Mesodermal cell (in vitro differentiated cells): ENCODE results near the gene EXOC3. TPM values are rescaled to one million over a fixed set of nuclear protein-coding genes. Genes with fewer than 3 reads are reported as not detected.
"Not testable (repeated sequence)": the region's sequence is repeated elsewhere in the genome, so short reads cannot be mapped to it uniquely, and the experiment has no call there.

Experiments
- H3K27ac ChIP-seq: 2 replicates; pipeline ENCODE4 v1.7.0; 2013; ENCODE audit warnings: mild to moderate bottlenecking, low read depth, low read length, moderate library complexity; ENCODE audit not compliant: severe bottlenecking
- H3K36me3 ChIP-seq: 2 replicates; pipeline ENCODE4 v1.7.1; 2013; ENCODE audit warnings: mild to moderate bottlenecking, low read length, moderate library complexity; ENCODE audit not compliant: control insufficient read depth, insufficient read depth
- H3K4me1 ChIP-seq: one replicate; pipeline ENCODE4 v1.7.1; 2013; ENCODE audit warnings: mild to moderate bottlenecking, low read length; ENCODE audit not compliant: insufficient read depth, control insufficient read depth, poor library complexity, severe bottlenecking
- H3K4me3 ChIP-seq: 2 replicates; pipeline ENCODE4 v1.7.0; 2013; ENCODE audit warnings: low read length, control low read depth, mild to moderate bottlenecking; ENCODE audit not compliant: insufficient read depth, poor library complexity, severe bottlenecking; ENCODE audit errors: extremely low read depth
- H3K9me3 ChIP-seq: 2 replicates; pipeline ENCODE4 v1.7.1; 2013; ENCODE audit warnings: mild to moderate bottlenecking, low read length, moderate library complexity; ENCODE audit not compliant: control insufficient read depth
- WGBS, 2 experiments: methylation state at CpG; one replicate each; pipeline ENCODE4 v1.1.5; 2013; ENCODE audit warnings: missing lambda C conversion rate in 2 of 2; ENCODE audit not compliant: insufficient coverage in 2 of 2; 5-methylcytosine and 5-hydroxymethylcytosine counted together
- polyA plus RNA-seq, 2 experiments: library from polyadenylated mRNA; stranded (reverse); fragments of 50-300 nt; gene quantifications; one replicate each; pipeline ENCODE4 v1.2.3, GENCODE V29; 2013

Gene EXOC3
- 32.3 TPM for polyA plus RNA-seq (2013, experiment 1 of 2)
- polyA plus RNA-seq (2013, experiment 2 of 2): 29.0 TPM

DNA sequence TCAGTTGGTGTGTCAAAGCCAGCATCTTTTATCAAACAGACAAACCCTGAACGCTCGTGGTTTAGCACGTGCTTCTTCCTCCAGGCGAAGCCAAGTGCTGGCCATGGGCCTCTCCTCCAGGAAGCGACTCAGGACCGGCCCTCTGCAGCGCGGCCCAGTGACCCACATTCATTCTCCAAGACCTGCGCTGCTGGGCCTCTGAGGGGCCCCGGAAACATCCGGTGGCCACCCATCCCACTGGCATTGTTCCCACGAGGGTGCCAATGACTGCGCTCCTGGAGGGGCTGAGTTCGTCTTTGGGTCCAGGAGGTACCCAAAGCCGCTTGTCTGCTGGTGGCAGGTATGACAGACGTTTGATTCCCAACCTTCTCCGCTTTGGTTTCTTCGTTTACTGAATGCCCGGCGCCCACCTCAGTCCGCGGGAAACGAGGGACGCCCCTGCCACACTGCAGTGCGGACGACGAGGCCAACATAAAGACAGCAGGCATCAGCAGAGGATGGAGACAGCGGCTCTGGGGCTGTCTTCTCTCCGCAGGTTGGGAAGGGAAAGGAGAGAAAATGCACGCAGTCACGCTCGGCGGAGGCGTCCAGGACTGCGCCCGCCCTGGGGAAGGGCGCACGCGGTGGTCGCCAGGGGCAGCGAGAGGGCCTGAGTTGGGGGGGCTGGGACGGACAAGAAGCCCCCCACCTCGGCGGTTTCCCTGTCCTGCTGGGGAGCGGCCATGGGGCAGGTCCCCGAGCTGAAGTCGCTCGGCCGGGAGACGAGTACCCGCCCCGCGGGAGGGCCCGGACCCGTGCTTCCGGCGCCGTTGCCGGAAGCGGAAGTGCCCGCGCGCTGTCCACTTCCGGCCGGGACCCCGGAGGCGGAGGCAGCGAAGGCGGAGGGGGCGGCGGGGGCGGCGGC, at the start of gene EXOC3:
TSS of gene EXOC3 (plus strand) at position 842 of the 904 bp plus-strand sequence. CDS start 3,030 bp downstream, outside the sequence.
- H3K27ac ChIP-seq: no peak within 1 kb of the TSS
- 10% methylated on average over 57 to 63 of the region's 73 CpGs for WGBS, 2 experiments
- H3K4me1 ChIP-seq: peaks cover 13% of the 10 kb centered on the region
- H3K4me3 ChIP-seq: peak within 1 kb of the TSS; percentile 79
- H3K9me3 ChIP-seq: no peaks in the 10 kb centered on the region
- H3K36me3 ChIP-seq: peaks cover 17% of the 10 kb centered on the region

DNA sequence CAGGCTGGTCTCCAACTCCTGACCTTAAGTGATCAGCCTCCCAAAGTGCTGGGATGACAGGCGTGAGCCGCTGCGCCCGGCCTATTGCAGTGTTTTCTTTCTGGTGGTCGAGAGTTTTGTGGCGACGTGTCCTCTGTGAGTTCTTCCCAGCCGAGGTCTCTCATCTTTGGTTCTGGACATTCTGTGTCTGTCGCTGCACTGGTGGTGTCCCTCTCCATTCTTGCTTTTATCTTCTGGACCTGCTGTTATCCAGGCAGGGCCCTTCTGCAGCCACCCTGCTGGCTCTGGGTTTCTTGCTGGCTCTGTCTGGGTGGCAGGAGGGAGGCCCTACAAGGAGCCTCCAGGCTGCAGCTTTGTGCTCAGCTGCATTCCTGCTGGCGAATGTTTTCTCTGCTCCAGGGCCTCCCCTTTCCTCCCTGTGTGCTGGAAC, 49.1 kb upstream of the EXOC3 start:
- Histone ChIP-seq H3K4me3 (no peak overlapping the region), H3K36me3 (no peaks in the 10 kb centered on the region), H3K9me3 (no peaks in the 10 kb centered on the region), H3K4me1 (peaks cover 32% of the 10 kb centered on the region), H3K27ac (no peak overlapping the region)
- WGBS, 2 experiments: 79 to 85% methylated on average over 7 to 9 of the region's 10 CpGs

DNA sequence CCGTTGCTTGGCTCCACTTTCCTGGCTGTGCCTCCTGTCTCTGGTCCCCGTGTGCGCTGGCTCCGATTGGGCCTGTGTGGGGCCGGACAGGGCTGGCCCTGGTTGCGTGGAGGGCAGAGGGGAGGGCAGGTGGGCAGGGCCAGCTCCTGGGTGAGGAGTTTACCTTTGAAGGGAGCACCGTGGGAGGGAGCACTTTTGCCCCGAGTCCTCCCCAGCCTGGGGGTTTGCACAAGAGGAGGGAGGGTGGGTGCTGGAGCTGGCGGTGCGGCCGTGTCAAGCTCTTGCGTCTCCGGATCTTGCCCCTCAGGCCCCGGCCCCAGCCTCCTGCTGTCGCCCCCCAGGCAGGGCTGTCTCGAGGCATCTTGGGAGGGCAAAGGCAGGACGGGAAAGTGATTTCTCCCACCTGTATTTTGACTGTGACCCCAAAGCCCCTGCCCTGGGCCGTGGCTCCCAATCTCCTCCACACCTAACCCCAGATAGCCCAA, 48.3 kb upstream of the EXOC3 start:
- peak overlapping the region; percentile 83 for H3K27ac ChIP-seq
- peaks cover 40% of the 10 kb centered on the region for H3K4me1 ChIP-seq
- WGBS, 2 experiments: 87 to 88% methylated on average over 12 to 13 of the region's 18 CpGs
- no peak overlapping the region for H3K4me3 ChIP-seq
- H3K9me3 ChIP-seq: no peaks in the 10 kb centered on the region
- H3K36me3 ChIP-seq: no peaks in the 10 kb centered on the region

DNA sequence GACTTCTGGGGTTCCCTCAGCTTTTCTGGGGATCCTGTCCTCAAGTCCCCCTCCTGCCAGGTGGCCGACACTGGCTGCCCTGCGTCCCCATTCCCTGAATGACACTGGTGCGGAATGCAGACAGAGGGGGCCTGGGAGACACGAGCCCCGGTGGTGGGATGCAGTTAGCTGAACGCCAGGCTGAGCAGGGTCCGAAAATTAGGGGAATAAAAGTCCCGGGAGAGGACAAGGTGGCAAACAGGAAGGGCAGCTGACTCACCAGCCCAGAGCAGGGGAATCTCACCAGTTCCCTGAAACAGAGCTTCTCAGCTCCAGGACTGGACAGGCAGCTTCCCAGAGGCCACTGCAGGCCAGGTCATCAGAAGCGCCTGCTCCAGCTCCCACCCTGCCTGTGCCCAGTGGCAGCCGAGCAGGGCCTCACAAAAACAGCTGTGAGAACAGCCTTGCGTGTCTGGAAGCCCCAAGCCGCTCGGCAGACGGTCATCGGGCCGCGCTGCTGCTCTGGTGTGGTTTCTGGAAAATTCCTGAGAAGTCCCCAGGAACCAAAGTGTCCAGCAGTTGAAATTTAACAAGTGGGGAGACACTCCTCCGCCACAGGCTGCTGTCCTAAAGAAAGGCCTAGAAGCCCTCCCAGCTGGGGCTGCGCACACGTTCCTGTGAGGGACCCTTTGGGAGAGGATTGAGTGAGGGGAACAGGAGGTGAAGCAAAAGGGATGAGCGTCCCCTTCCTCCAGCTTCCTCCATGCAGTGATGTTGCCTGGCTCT, 47.6 kb upstream of the EXOC3 start:
- Histone ChIP-seq H3K4me3 (no peak overlapping the region), H3K36me3 (no peaks in the 10 kb centered on the region), H3K9me3 (no peaks in the 10 kb centered on the region), H3K4me1 (peaks cover 44% of the 10 kb centered on the region), H3K27ac (peak overlapping the region; percentile 83)
- 85 to 88% methylated on average over 19 to 20 of the region's 21 CpGs for WGBS, 2 experiments

DNA sequence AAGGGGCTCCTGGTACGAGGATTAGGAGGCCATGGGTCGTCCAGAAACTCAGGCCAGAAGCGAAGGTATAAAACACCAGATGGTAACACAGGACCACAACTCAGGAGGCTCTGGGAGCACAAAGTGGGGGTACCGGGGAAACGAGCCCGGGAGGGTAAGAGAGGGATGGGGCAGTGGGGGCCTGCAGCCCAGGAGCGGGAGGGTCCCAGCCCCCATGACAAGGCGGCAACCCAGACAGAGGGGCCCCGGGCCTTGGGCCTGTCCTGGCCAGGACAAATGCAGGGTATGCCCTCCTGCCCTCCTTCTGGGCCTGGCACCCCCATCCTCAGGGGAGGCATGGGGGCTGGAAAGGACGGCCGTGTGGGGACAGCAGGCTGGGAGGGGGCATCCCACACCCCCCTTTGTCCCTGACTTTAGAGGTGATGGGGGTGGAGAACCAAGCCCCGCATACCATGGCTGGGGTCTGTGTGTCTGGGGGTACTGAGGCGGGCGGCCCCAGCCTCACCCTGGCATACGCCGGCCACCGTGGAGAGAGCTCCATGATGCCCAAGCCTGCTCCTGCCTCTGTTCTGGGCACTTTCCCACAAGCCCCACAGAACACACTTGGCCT, 47.0 kb upstream of the EXOC3 start:
- 94 to 95% methylated on average over 14 of the region's 17 CpGs for WGBS, 2 experiments
- H3K9me3 ChIP-seq: no peaks in the 10 kb centered on the region
- H3K36me3 ChIP-seq: no peaks in the 10 kb centered on the region
- H3K27ac ChIP-seq: peak overlapping the region; percentile 83
- H3K4me3 ChIP-seq: no peak overlapping the region
- peaks cover 43% of the 10 kb centered on the region for H3K4me1 ChIP-seq

DNA sequence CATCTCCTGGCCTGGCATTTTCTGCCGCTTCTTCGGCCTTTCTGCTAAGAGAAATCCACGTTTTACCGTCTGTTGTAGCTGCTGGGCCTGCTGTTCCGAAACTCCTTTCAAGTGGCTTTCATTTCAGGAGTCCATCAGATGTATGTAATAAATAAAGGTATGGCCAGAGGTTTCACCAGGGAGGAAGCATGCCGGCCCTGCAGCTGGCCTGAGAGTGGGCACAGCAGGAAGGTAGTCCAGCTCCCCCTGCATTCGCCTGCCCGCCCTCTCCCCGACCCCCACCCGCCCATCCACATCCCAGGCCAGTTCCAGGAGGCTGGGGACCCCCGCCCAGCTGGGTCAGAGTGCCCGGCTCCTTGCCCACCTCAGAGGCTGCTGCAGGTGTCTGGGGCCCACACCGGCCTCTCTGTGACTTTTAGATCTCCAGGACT, 46.4 kb upstream of the EXOC3 start:
- peaks cover 43% of the 10 kb centered on the region for H3K4me1 ChIP-seq
- no peak overlapping the region for H3K27ac ChIP-seq
- H3K4me3 ChIP-seq: no peak overlapping the region
- no peaks in the 10 kb centered on the region for H3K36me3 ChIP-seq
- WGBS, 2 experiments: 79 to 88% methylated on average over 7 to 8 of the region's 13 CpGs
- no peaks in the 10 kb centered on the region for H3K9me3 ChIP-seq

DNA sequence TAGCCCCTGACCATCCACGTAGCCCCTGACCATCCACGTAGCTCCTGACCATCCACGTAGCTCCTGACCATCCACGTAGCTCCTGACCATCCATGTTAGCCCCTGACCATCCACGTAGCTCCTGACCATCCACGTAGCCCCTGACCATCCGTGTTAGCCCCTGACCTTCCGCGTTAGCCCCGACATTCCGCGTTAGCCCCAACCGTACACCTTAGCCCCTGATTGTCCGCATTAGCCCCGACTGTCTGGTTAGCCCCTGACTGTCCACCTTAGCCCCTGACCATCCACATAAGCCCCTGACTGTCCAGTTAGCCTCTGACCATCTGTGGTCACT, 44.9 kb upstream of the EXOC3 start:
- not testable (repeated sequence) for H3K36me3 ChIP-seq, H3K27ac ChIP-seq, H3K9me3 ChIP-seq, H3K4me3 ChIP-seq
- peaks cover 38% of the 10 kb centered on the region for H3K4me1 ChIP-seq
- WGBS, 2 experiments: 97% methylated on average over 11 of the region's 15 CpGs

DNA sequence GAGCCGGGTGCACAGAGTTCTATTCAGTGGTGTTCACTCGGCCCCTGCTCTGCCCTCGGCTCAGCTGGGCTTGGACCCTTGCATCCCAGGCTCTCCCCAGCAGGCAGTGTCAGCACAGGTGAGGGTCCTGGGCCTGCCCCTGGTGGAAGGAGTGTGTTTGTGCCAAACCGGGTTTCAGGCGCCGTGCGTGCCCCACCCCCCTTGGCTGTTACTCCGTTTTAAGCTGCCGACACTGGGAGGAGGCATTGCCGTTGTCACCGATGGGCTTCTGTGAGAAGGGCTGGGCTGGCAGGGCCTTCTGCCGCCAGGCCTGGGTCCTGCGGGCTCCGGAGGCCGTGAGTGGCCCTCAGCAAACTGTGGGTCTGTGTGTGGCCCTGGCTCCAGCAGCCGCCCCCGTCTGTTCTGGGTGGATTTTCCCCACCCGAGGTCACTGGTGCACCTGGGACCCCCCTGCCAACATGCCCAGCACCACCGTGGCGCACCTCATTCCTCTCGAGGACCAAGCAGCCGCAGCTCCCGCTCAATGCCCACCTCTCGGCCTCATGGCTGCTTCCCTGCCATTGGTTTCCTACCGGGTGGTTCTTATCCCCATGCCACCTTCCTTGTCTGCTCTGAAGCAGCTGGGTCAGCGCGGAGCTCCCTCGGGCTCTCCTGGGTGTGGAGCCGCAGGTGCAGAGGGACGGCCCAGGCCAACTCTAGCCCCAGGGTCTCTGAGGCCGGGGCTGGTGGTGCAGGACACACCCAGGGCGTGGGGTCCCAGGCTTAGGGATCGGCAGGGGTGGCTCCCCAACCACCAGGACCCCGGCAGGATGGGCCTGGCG, 44.3 kb upstream of the EXOC3 start:
- H3K4me1 ChIP-seq: peaks cover 37% of the 10 kb centered on the region

DNA sequence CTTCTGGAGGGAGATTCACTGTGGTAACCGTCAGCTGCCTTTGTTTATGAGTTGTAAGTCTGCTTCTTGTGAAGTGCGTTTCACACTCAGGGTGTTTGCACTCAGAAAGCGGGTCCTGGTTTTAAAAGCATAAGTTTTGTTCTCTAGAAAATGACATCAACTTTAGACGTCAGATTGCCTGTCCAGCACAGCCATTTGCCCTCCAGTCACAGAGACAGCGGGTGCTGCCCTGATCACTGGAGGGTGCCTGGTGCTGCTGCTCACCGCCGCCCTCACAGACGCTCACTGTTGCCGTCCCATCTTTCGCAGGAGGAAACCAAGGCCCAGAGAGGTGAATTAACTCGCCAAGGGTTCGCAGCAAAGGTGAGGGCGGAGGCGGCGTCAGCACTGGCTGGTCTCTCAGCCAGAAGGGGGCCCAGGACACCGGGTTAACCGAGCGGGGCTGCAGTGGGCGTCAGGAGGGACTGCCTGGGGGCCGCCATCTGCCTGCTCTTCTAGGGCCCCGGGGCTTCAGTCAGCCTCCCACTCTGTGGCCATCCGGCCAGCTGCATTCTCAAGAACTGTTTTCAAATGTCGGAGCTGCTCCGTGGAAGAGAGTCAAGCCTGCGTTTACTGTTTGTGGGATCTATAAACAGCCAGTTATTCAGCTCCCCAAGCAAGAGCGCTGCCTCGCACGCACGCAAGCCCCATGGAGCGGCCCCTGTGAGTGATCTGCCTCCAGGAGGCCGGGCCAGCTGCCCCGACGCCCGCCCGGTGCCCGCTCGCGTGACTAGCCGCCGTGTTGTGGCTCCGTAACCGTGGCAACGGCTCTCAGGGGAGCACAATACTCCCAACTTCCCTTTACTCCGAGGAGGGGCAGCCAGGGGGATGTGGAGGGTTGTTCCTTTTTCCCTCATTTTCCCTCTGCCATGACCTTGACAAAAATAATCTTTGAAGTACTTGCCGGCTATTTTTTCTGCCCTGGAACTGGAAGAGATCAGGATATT, 43.4 kb upstream of the EXOC3 start:
- no peaks in the 10 kb centered on the region for H3K36me3 ChIP-seq
- H3K27ac ChIP-seq: peak overlapping the region; percentile 92
- H3K4me1 ChIP-seq: peaks cover 31% of the 10 kb centered on the region
- 46 to 62% methylated on average over 31 to 38 of the region's 45 CpGs for WGBS, 2 experiments
- H3K9me3 ChIP-seq: no peaks in the 10 kb centered on the region
- H3K4me3 ChIP-seq: no peak overlapping the region

More for the DNA sequence above, 44.3 kb upstream of the EXOC3 start:
- no peak overlapping the region for H3K4me3 ChIP-seq
- H3K36me3 ChIP-seq: no peaks in the 10 kb centered on the region
- WGBS, 2 experiments: 91 to 96% methylated on average over 31 to 32 of the region's 35 CpGs
- H3K27ac ChIP-seq: no peak overlapping the region
- no peaks in the 10 kb centered on the region for H3K9me3 ChIP-seq
